Neural progenitor cell (in vitro differentiated cells): Measurements from ENCODE around the gene GLMN. TPM values are rescaled to one million over a fixed set of nuclear protein-coding genes. Genes with fewer than 3 reads are reported as not detected.

Source experiments
- DNase-seq: peaks from one replicate; pipeline ENCODE4 v3.0.0-alpha.2; 2016; ENCODE audit warnings: low spot score
- H2AFZ ChIP-seq: fragments of 200-600 bp; sonication (generic); replicated peaks from 2 replicates; pipeline ENCODE4 v1.6.1; 2016; ENCODE audit warnings: antibody characterized with exemption
- H3F3A ChIP-seq: fragments of 200-600 bp; sonication (generic); 2 replicates; pipeline ENCODE4 v1.6.1; 2016; ENCODE audit warnings: antibody characterized with exemption, low read depth
- H3K27ac ChIP-seq: fragments of 200-600 bp; sonication (generic); 2 replicates; pipeline ENCODE4 v1.5.1; 2016; ENCODE audit warnings: mild to moderate bottlenecking
- H3K27me3 ChIP-seq: fragments of 200-600 bp; sonication (generic); 2 replicates; pipeline ENCODE4 v1.6.1; 2016; ENCODE audit warnings: mild to moderate bottlenecking, moderate library complexity
- H3K36me3 ChIP-seq: fragments of 200-600 bp; sonication (generic); 2 replicates; pipeline ENCODE4 v1.5.1; 2016
- H3K4me1 ChIP-seq: fragments of 200-600 bp; sonication (generic); 2 replicates; pipeline ENCODE4 v1.6.1; 2016; ENCODE audit warnings: mixed run types
- H3K4me2 ChIP-seq: fragments of 200-600 bp; sonication (generic); 2 replicates; pipeline ENCODE4 v1.6.1; 2016
- H3K4me3 ChIP-seq: fragments of 200-600 bp; sonication (generic); 2 replicates; pipeline ENCODE4 v1.5.1; 2016
- H3K79me2 ChIP-seq: fragments of 200-600 bp; sonication (generic); 2 replicates; pipeline ENCODE4 v1.6.1; 2016; ENCODE audit warnings: low read depth
- H3K9ac ChIP-seq: fragments of 200-600 bp; sonication (generic); 2 replicates; pipeline ENCODE4 v1.6.1; 2016
- H3K9me3 ChIP-seq: fragments of 200-600 bp; sonication (generic); 2 replicates; pipeline ENCODE4 v1.5.1; 2016; ENCODE audit warnings: low read depth
- H4K20me1 ChIP-seq: fragments of 200-600 bp; sonication (generic); 2 replicates; pipeline ENCODE4 v1.6.1; 2016; ENCODE audit warnings: low read depth
- H3K27ac Mint-ChIP-seq: 3 replicates; pipeline ENCODE4 v1.8.0; 2021; ENCODE audit warnings: mixed read lengths
- H3K27me3 Mint-ChIP-seq: 2 replicates; pipeline ENCODE4 v1.8.0; 2022; ENCODE audit warnings: low read depth, mild to moderate bottlenecking, inconsistent platforms, moderate library complexity, mixed read lengths; ENCODE audit not compliant: insufficient read depth
- H3K36me3 Mint-ChIP-seq: 3 replicates; pipeline ENCODE4 v1.8.0; 2021; ENCODE audit warnings: mixed read lengths
- H3K4me1 Mint-ChIP-seq: 3 replicates; pipeline ENCODE4 v1.8.0; 2021; ENCODE audit warnings: mixed read lengths
- H3K4me3 Mint-ChIP-seq: 3 replicates; pipeline ENCODE4 v1.8.0; 2021; ENCODE audit warnings: mild to moderate bottlenecking, moderate library complexity, mixed read lengths
- H3K9me3 Mint-ChIP-seq: 3 replicates; pipeline ENCODE4 v1.8.0; 2020; ENCODE audit warnings: mixed read lengths
- CTCF ChIP-seq: fragments of 200-600 bp; sonication (generic); IDR thresholded peaks from 2 replicates; pipeline ENCODE4 v1.5.1; 2017; ENCODE audit warnings: antibody characterized with exemption, mild to moderate bottlenecking
- EZH2 ChIP-seq: fragments of 200-600 bp; sonication (generic); IDR thresholded peaks from 2 replicates; pipeline ENCODE4 v1.6.1; 2017; ENCODE audit warnings: antibody characterized with exemption, mild to moderate bottlenecking, moderate library complexity
- EZH2phosphoT487 ChIP-seq: fragments of 200-600 bp; sonication (generic); IDR thresholded peaks from 2 replicates; pipeline ENCODE4 v1.6.1; 2017; ENCODE audit warnings: antibody characterized with exemption
- total RNA-seq: library from RNA; depleted of rRNA; stranded (reverse); fragments of >200 nt; gene quantifications from 2 replicates; pipeline ENCODE4 v1.2.3, GENCODE V29; 2015; ENCODE audit warnings: low replicate concordance

GLMN gene
- total RNA-seq, 1 donor from 2014 or later: 44.4 TPM

GRCh38 chr1:92307980-92308379 lies 9.2 kb upstream of the GLMN start:
- TF ChIP-seq EZH2phosphoT487 (no peak), EZH2 (no peak), CTCF (no peak)
- Histone ChIP-seq H3K4me3 (no peak overlapping the region), H3K79me2 (peaks cover 3% of the 10 kb centered on the region), H4K20me1 (no peaks in the 10 kb centered on the region), H3K36me3 (peaks cover 14% of the 10 kb centered on the region), H3K27me3 (no peaks in the 10 kb centered on the region), H3K9ac (no peak overlapping the region), H3K4me2 (no peak overlapping the region), H3K4me1 (no peaks in the 10 kb centered on the region), H3F3A (peaks cover 3% of the 10 kb centered on the region), H3K9me3 (no peaks in the 10 kb centered on the region), H3K27ac (no peak overlapping the region), H2AFZ (no peak overlapping the region)
- no peak overlapping the region for H3K4me3 Mint-ChIP-seq
- no peaks in the 10 kb centered on the region for H3K4me1 Mint-ChIP-seq
- no peak for DNase-seq
- H3K9me3 Mint-ChIP-seq: no peaks in the 10 kb centered on the region
- H3K27ac Mint-ChIP-seq: no peak overlapping the region
- H3K27me3 Mint-ChIP-seq: no peaks in the 10 kb centered on the region
- H3K36me3 Mint-ChIP-seq: peaks cover 20% of the 10 kb centered on the region

GRCh38 chr1:92306020-92306419 lies 7.2 kb upstream of the GLMN start:
- Histone ChIP-seq H3K27me3 (no peaks in the 10 kb centered on the region), H3K79me2 (peaks cover 13% of the 10 kb centered on the region), H3K9ac (no peak overlapping the region), H3K4me1 (no peaks in the 10 kb centered on the region), H4K20me1 (no peaks in the 10 kb centered on the region), H3K9me3 (no peaks in the 10 kb centered on the region), H2AFZ (no peak overlapping the region), H3K4me3 (no peak overlapping the region), H3K36me3 (peaks cover 14% of the 10 kb centered on the region), H3K4me2 (no peak overlapping the region), H3K27ac (no peak overlapping the region), H3F3A (peaks cover 3% of the 10 kb centered on the region)
- no peak for DNase-seq
- H3K27ac Mint-ChIP-seq: no peak overlapping the region
- no peak overlapping the region for H3K4me3 Mint-ChIP-seq
- peaks cover 14% of the 10 kb centered on the region for H3K36me3 Mint-ChIP-seq
- H3K4me1 Mint-ChIP-seq: peaks cover under 1% of the 10 kb centered on the region
- H3K27me3 Mint-ChIP-seq: no peaks in the 10 kb centered on the region
- TF ChIP-seq EZH2: no peak
- TF ChIP-seq EZH2phosphoT487: no peak
- TF ChIP-seq CTCF: no peak
- no peaks in the 10 kb centered on the region for H3K9me3 Mint-ChIP-seq

- no peak overlapping the region for H3K9ac ChIP-seq
- peaks cover 14% of the 10 kb centered on the region for H3K36me3 ChIP-seq
- H3K79me2 ChIP-seq: peaks cover 50% of the 10 kb centered on the region
- no peak for DNase-seq
- H3K27me3 Mint-ChIP-seq: peaks cover 5% of the 10 kb centered on the region
- H3K36me3 Mint-ChIP-seq: peaks cover 13% of the 10 kb centered on the region
- no peak overlapping the region for H2AFZ ChIP-seq
- H3K4me2 ChIP-seq: no peak overlapping the region
- H3F3A ChIP-seq: peaks cover 11% of the 10 kb centered on the region
- H4K20me1 ChIP-seq: peaks cover 4% of the 10 kb centered on the region
- no peaks in the 10 kb centered on the region for H3K9me3 Mint-ChIP-seq
- H3K27ac ChIP-seq: no peak overlapping the region
- H3K9me3 ChIP-seq: no peaks in the 10 kb centered on the region
- H3K4me1 ChIP-seq: peaks cover 19% of the 10 kb centered on the region
- no peaks in the 10 kb centered on the region for H3K27me3 ChIP-seq
- H3K4me1 Mint-ChIP-seq: peaks cover 22% of the 10 kb centered on the region
- H3K4me3 ChIP-seq: peak overlapping the region; percentile 83
- no peak for TF ChIP-seq CTCF
- no peak for TF ChIP-seq EZH2
- TF ChIP-seq EZH2phosphoT487: no peak
- H3K27ac Mint-ChIP-seq: no peak overlapping the region
- peak overlapping the region; percentile 50 for H3K4me3 Mint-ChIP-seq
Observed at GRCh38 chr1:92301021-92301420, 2.2 kb upstream of the GLMN start.
